ENCODE data around the gene POLE. TPM values are rescaled to one million over a fixed set of nuclear protein-coding genes. Genes with fewer than 3 reads are reported as not detected.
A peak's percentile ranks its signal among the peaks of the same experiment; 100 is the strongest.

The POLE gene
- total and polyA plus RNA-seq, 2 donors from 2014 or later: 5.3 to 23.0 TPM

- H3K36me3 ChIP-seq (ENCODE audit: control insufficient read depth in 2 of 3, insufficient read depth in 3 of 3, low read length in 3 of 3): peaks cover 4 to 44% (median 17%) of the 10 kb centered on the region in 3 donors
- H3K27ac ChIP-seq (ENCODE audit: low read depth in 2 of 2, low read length in 2 of 2): no peak overlapping the region
- DNase-seq (peak in 1 of 5 donors; percentile 59), FAIRE-seq (no peak)
- H3K27me3 ChIP-seq (ENCODE audit: control insufficient read depth, insufficient read depth, low read length): no peaks in the 10 kb centered on the region
- H3K9ac ChIP-seq (ENCODE audit: low read length in 3 of 3): no peak overlapping the region
- no peaks in the 10 kb centered on the region for H3K9me3 ChIP-seq (ENCODE audit: control insufficient read depth in 2 of 3, insufficient read depth in 1 of 3, low read length in 3 of 3)
- intact Hi-C loops (cut with DNase I): no loop called here
- no peak overlapping the region for H3K4me3 ChIP-seq (ENCODE audit: low read length in 3 of 3)
- TF ChIP-seq, protein P1, sequence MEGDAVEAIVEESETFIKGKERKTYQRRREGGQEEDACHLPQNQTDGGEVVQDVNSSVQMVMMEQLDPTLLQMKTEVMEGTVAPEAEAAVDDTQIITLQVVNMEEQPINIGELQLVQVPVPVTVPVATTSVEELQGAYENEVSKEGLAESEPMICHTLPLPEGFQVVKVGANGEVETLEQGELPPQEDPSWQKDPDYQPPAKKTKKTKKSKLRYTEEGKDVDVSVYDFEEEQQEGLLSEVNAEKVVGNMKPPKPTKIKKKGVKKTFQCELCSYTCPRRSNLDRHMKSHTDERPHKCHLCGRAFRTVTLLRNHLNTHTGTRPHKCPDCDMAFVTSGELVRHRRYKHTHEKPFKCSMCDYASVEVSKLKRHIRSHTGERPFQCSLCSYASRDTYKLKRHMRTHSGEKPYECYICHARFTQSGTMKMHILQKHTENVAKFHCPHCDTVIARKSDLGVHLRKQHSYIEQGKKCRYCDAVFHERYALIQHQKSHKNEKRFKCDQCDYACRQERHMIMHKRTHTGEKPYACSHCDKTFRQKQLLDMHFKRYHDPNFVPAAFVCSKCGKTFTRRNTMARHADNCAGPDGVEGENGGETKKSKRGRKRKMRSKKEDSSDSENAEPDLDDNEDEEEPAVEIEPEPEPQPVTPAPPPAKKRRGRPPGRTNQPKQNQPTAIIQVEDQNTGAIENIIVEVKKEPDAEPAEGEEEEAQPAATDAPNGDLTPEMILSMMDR (IDR thresholded peaks at IDR 0.05; ENCODE audit: borderline replicate concordance, extremely low read depth, insufficient read depth): no peak
- H3K4me1 ChIP-seq (ENCODE audit: control insufficient read depth in 2 of 3, insufficient read depth in 2 of 3, low read depth in 1 of 3, low read length in 3 of 3): no peaks in the 10 kb centered on the region
Observed at GRCh38 chr12:132726386-132726785, 39.2 kb upstream of the POLE start.

DNA sequence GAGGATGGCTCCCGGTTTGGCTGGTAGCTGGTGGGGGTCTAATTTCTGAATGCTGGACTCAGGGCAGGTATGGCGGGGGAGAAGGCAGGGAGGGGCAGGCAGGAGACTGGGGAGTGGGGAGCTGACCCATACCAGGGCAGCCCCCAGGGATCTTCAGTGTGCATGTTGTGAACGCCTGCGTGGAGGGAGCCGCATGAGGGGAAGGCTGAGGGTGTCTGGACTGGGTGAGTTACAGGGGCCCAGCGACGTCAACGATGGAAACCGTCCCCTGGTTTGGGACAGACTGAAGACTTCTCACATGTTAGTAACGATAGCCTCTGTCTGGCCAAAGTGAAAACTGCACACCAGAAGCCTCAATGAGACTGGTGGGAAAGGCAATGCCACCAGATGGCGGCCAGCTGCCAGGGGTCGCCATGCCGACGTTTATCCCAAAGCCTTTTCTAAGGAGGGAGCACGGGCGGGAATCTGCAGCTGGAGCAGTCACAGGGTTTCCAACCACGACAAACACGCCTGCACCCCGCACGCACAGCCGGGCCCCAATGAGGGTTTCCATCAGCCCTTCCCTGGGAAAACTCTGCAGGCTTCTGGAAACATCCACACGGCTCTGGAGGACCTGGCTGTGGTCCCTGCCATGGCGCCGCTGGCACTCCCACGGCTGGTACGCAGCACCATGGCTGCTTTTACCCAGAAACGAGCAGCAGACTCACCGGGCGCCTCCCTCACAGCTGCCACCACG is 37.5 kb upstream of the POLE start:
- TF ChIP-seq, protein P1 (IDR thresholded peaks at IDR 0.05; ENCODE audit: borderline replicate concordance, extremely low read depth, insufficient read depth): no peak
- DNase-seq: peak in 1 of 5 donors; percentile 68
- peaks cover 4 to 44% (median 15%) of the 10 kb centered on the region in 3 donors for H3K36me3 ChIP-seq (ENCODE audit: control insufficient read depth in 2 of 3, insufficient read depth in 3 of 3, low read length in 3 of 3)
- no peak for FAIRE-seq
- H3K9me3 ChIP-seq (ENCODE audit: control insufficient read depth in 2 of 3, insufficient read depth in 1 of 3, low read length in 3 of 3): no peaks in the 10 kb centered on the region
- no peak overlapping the region for H3K9ac ChIP-seq (ENCODE audit: low read length in 3 of 3)
- no peak overlapping the region for H3K27ac ChIP-seq (ENCODE audit: low read depth in 2 of 2, low read length in 2 of 2)
- H3K4me1 ChIP-seq (ENCODE audit: control insufficient read depth in 2 of 3, insufficient read depth in 2 of 3, low read depth in 1 of 3, low read length in 3 of 3): no peaks in the 10 kb centered on the region
- H3K4me3 ChIP-seq (ENCODE audit: low read length in 3 of 3): no peak overlapping the region
- intact Hi-C loops (cut with DNase I): no loop called here
- H3K27me3 ChIP-seq (ENCODE audit: control insufficient read depth, insufficient read depth, low read length): no peaks in the 10 kb centered on the region

DNA sequence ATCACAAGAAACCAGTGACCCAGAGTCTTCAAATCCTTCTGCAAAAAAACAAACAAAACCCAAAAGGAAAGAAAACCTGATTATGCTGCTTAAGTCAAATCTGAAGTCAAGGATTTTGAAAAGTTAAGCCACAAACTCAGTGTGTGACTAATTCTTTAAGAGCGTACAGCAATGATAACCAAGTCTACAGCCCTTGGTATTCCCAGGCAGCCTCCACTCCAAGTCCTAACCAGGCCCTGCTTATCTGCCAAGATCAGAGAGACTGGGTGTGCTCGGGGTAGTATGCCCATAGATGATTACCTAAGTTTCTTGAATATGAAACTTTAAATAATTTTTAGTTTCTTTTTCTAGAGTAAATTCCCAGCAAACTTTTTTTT is 36.6 kb upstream of the POLE start:
- H3K4me3 ChIP-seq (ENCODE audit: low read length in 3 of 3): no peak overlapping the region
- FAIRE-seq (no peak), DNase-seq (no peak)
- H3K4me1 ChIP-seq (ENCODE audit: control insufficient read depth in 2 of 3, insufficient read depth in 2 of 3, low read depth in 1 of 3, low read length in 3 of 3): no peaks in the 10 kb centered on the region
- no peak overlapping the region for H3K27ac ChIP-seq (ENCODE audit: low read depth in 2 of 2, low read length in 2 of 2)
- intact Hi-C loops (cut with DNase I): no loop called here
- TF ChIP-seq, protein P1 (IDR thresholded peaks at IDR 0.05; ENCODE audit: borderline replicate concordance, extremely low read depth, insufficient read depth): no peak
- H3K9ac ChIP-seq (ENCODE audit: low read length in 3 of 3): no peak overlapping the region
- peaks cover 4 to 43% (median 16%) of the 10 kb centered on the region in 3 donors for H3K36me3 ChIP-seq (ENCODE audit: control insufficient read depth in 2 of 3, insufficient read depth in 3 of 3, low read length in 3 of 3)
- H3K9me3 ChIP-seq (ENCODE audit: control insufficient read depth in 2 of 3, insufficient read depth in 1 of 3, low read length in 3 of 3): no peaks in the 10 kb centered on the region
- no peaks in the 10 kb centered on the region for H3K27me3 ChIP-seq (ENCODE audit: control insufficient read depth, insufficient read depth, low read length)

All from kidney (tissue), 14 donors.